ENCODE measurements around the gene RB1.

RB1 gene

DNA sequence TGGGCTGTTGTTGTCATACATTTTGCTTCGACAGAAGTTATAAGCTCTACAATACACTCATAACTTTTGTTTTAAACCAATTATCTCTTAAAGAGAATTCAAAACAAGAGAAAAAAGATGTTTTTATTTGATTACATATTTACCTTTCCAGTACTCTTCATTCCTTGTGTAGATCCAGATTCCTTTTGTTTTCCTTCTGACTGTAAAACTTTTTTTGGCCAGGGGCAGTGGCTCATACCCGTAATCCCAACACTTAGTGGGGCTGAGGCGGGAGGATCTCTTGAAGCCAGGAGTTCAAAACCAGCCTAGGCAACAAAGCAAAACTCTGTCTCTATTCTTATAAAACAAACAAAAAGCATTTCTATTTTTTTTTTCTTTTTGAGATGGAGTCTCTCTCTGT is 87.7 kb downstream of the RB1 start:
- DNase-seq (ENCODE audit: low read depth), result no peak
- TF ChIP-seq, protein P1, sequence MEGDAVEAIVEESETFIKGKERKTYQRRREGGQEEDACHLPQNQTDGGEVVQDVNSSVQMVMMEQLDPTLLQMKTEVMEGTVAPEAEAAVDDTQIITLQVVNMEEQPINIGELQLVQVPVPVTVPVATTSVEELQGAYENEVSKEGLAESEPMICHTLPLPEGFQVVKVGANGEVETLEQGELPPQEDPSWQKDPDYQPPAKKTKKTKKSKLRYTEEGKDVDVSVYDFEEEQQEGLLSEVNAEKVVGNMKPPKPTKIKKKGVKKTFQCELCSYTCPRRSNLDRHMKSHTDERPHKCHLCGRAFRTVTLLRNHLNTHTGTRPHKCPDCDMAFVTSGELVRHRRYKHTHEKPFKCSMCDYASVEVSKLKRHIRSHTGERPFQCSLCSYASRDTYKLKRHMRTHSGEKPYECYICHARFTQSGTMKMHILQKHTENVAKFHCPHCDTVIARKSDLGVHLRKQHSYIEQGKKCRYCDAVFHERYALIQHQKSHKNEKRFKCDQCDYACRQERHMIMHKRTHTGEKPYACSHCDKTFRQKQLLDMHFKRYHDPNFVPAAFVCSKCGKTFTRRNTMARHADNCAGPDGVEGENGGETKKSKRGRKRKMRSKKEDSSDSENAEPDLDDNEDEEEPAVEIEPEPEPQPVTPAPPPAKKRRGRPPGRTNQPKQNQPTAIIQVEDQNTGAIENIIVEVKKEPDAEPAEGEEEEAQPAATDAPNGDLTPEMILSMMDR (conservative IDR thresholded peaks at IDR 0.05; ENCODE audit: control insufficient read depth, insufficient read depth, low read depth, low read length), result no peak
- no peak overlapping the region for H3K4me3 ChIP-seq (ENCODE audit: control insufficient read depth, low read depth, low read length)

DNA sequence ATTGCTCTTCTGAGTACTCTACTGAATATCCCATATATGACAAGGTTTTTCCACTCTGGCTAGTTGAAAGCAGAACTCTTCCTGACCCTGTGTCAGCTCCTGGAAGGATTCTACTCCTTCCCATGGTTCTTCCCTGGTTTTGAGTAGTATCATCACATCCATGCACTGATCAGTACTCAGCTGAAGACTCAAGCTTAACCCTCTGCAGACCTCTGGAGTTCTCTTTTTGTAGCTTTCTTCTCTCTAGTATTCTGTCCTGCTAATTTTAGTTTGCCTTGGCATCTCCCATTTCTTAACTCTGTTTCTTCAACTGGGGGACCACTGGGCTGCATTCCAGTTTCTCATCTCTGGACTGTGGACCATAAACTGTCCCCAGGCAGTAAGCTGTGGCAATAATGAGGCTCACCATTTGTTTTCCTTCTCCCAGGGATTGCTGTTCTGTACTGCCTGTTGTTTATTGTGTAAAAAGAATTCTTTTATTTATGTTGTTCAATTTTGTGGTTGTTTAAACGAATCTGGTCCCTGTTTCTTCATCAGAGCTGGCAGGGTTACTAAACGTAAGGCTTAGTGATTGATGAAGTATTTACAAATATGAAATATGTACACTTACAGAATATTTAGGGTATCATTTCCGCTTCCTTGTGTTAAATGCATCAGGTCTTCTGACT is 89.6 kb downstream of the RB1 start:
- no peak overlapping the region for H3K4me3 ChIP-seq (ENCODE audit: control insufficient read depth, low read depth, low read length)
- DNase-seq (ENCODE audit: low read depth), result no peak
- TF ChIP-seq, protein P1 (conservative IDR thresholded peaks at IDR 0.05; ENCODE audit: control insufficient read depth, insufficient read depth, low read depth, low read length), result no peak

DNA sequence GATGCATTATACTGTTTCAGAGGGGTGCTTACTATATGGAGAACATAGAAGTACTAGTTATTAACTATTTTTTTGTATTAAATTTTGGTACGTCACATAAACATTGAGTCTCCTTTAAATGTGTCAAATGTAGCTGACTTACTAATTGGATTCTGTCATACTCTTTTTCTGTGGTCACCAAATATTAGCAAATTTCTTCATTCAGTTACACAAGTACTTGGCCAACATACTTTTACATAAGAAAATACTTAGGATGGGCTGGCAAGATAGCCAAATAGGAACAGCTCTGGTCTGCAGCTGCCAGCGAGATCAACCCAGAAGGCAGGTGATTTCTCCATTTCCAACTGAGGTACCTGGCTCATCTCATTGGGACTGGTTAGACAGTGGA is 90.1 kb downstream of the RB1 start:
- H3K4me3 ChIP-seq (ENCODE audit: control insufficient read depth, low read depth, low read length), result no peak overlapping the region

DNA sequence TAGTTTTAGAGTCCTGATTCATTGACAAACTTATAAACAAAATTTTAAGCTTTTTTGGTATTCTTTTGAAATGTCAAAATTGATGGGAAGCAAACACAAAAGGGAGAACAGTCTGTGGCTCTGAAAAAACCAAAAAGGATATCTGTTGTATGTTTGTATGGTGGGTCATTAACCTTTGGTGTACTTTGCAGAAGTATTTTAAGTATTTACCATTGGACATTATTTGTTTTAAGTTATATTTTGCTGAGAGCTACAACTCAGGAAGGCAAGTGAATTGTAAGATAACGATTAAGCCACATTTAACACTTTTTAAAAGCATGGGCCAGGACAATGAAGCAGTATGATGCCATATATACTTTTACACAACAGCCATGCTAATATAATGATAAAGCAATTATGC is 94.2 kb downstream of the RB1 start:
- no peak for DNase-seq (ENCODE audit: low read depth)
- H3K4me3 ChIP-seq (ENCODE audit: control insufficient read depth, low read depth, low read length), result no peak overlapping the region
- TF ChIP-seq, protein P1 (conservative IDR thresholded peaks at IDR 0.05; ENCODE audit: control insufficient read depth, insufficient read depth, low read depth, low read length), result no peak

More for the DNA sequence above, 90.1 kb downstream of the RB1 start:
- TF ChIP-seq, protein P1 (conservative IDR thresholded peaks at IDR 0.05; ENCODE audit: control insufficient read depth, insufficient read depth, low read depth, low read length), result no peak
- no peak for DNase-seq (ENCODE audit: low read depth)

DNA sequence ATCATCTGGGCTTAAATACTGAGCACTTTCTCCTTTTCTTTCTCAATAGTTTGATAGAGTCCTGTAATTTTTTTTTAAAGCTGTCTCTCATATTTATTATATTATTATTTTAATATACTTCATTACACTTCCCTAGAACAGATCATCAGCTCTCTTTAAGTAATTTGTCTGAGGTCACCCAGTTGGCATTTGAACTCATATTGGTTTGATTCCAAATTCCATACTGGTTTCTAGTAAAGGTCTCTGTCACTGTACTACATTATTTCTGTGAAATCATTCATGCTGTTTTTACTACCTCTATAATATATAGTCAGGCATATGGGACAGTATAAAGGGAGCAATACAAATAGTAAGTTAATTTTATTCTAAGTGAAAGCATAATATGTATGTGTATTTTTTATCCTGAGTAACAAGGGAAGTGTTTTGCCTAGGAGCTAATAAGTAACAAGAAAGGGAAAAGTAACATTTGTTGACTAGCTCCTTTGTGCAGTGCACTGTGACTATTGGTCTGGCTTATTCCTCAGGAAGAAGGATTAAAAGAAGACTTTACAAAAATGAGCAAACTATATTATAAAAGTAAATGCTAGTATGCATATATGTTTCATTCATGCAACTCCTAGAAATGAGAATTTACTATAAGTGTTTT is 95.0 kb downstream of the RB1 start:
- peak; percentile 46 for DNase-seq (ENCODE audit: low read depth)
- no peak overlapping the region for H3K4me3 ChIP-seq (ENCODE audit: control insufficient read depth, low read depth, low read length)
- TF ChIP-seq, protein P1 (conservative IDR thresholded peaks at IDR 0.05; ENCODE audit: control insufficient read depth, insufficient read depth, low read depth, low read length), result no peak

DNA sequence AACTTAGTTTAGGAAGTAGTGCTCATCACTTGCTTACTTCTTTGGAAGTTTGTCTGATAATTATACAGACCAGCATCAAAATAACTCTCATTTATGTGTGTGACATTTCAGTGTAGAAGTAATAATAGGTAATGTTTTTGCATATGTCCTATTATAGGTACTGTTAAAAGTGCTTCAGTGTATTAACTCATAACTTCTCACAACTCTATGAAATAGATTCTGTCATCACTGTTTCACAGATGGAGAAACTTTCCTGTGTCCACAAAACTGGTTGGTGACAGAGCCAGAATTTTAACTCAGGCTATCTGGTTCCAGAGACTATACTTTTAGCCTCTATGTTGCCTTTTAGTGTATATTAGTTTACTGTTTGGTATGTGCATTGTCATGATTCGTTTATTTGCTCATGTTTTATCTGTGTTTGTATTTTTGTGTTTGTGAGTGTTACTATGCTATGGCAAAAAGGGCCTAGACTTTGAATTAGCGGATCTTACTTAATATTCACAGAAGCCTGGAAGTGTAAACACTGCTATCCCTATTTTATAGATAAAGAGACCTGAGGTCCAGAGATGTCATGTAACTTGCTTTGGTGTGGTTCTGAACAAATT is 96.6 kb downstream of the RB1 start:
- no peak overlapping the region for H3K4me3 ChIP-seq (ENCODE audit: control insufficient read depth, low read depth, low read length)
- TF ChIP-seq, protein P1 (conservative IDR thresholded peaks at IDR 0.05; ENCODE audit: control insufficient read depth, insufficient read depth, low read depth, low read length), result no peak
- peak; percentile 20 for DNase-seq (ENCODE audit: low read depth)

All from fibroblast of mammary gland (primary cell).